PC-3 (cell line): ENCODE measurements around the gene CCDC91.

Experiments
- EZH2phosphoT487 ChIP-seq: fragments of 300-600 bp; sonication (generic); IDR thresholded peaks from 2 replicates; pipeline ENCODE4 v1.6.1; 2018; ENCODE audit warnings: mild to moderate bottlenecking, antibody characterized with exemption, low read length, borderline replicate concordance
- TF ChIP-seq, protein P1 (sequence below): fragments of 300-600 bp; sonication (generic); conservative IDR thresholded peaks from 2 replicates; pipeline ENCODE4 v1.5.1; 2017; ENCODE audit warnings: antibody characterized with exemption, low read depth, mild to moderate bottlenecking, low read length

DNA sequence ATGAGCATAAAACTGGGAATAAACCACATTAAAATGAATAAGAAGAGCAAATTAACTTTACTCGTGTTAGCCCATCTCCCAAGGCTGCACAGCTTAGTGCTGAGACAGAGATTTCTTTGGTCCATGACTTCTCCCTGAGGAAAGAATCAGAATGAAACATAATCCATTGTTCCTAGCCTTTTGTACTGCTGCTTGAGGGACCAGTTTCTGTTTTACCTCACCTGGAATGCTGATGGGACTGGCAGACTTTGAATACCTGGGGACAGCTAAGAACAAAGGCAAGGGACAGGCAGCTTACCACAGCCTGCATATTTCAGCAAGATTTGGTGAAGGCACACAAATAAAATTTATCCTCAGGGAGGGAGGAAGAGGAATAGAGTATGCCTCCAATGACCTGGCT lies 401.6 kb downstream of the CCDC91 start:
- TF ChIP-seq, protein P1, sequence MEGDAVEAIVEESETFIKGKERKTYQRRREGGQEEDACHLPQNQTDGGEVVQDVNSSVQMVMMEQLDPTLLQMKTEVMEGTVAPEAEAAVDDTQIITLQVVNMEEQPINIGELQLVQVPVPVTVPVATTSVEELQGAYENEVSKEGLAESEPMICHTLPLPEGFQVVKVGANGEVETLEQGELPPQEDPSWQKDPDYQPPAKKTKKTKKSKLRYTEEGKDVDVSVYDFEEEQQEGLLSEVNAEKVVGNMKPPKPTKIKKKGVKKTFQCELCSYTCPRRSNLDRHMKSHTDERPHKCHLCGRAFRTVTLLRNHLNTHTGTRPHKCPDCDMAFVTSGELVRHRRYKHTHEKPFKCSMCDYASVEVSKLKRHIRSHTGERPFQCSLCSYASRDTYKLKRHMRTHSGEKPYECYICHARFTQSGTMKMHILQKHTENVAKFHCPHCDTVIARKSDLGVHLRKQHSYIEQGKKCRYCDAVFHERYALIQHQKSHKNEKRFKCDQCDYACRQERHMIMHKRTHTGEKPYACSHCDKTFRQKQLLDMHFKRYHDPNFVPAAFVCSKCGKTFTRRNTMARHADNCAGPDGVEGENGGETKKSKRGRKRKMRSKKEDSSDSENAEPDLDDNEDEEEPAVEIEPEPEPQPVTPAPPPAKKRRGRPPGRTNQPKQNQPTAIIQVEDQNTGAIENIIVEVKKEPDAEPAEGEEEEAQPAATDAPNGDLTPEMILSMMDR: no peak
- TF ChIP-seq EZH2phosphoT487: no peak
